AG04450 (cell line): Measurements from ENCODE around the gene GPR152. TPM values are rescaled to one million over a fixed set of nuclear protein-coding genes. Genes with fewer than 3 reads are reported as not detected.

Experiments
- CTCF ChIA-PET: fragments of 300-600, 350-600 bp; formaldehyde crosslinking; extraction: SDS; loops from one replicate; lab custom pipeline; 2022; ENCODE audit warnings: antibody characterized with exemption, inconsistent platforms; lab: Charles Lee
- POLR2A ChIA-PET: fragments of 350-600 bp; formaldehyde crosslinking; extraction: SDS; loops from one replicate; lab custom pipeline; 2021; ENCODE audit warnings: antibody characterized with exemption, inconsistent platforms; lab: Yijun Ruan, JAX
- DNase-seq: peaks from one replicate; pipeline ENCODE4 v3.0.0-alpha.2; 2011; ENCODE audit warnings: low read depth, low spot score
- H3K27ac ChIP-seq: one replicate; pipeline ENCODE4 v1.5.1; 2012; ENCODE audit warnings: low read depth, low read length, control low read depth
- H3K27me3 ChIP-seq: one replicate; pipeline ENCODE4 v1.6.0; 2012; ENCODE audit warnings: low read length; ENCODE audit not compliant: control insufficient read depth, insufficient read depth
- H3K4me3 ChIP-seq: 2 replicates; pipeline ENCODE4 v1.5.1; 2011; ENCODE audit warnings: mild to moderate bottlenecking, low read depth, low read length, control low read depth
- H3K9me3 ChIP-seq: 2 replicates; pipeline ENCODE4 v1.5.1; 2012; ENCODE audit warnings: low read length; ENCODE audit not compliant: control insufficient read depth, insufficient read depth
- polyA plus RNA-seq: library from polyadenylated mRNA; depleted of rRNA; stranded (reverse); fragments of >200 nt; gene quantifications from 2 replicates; pipeline ENCODE4 v1.2.3, GENCODE V29; 2011
- TF ChIP-seq, protein P1 (sequence below): IDR thresholded peaks from 2 replicates; pipeline ENCODE4 v1.5.1; 2011; ENCODE audit warnings: low read depth, low read length, control low read depth, inconsistent platforms

The GPR152 gene
- polyA plus RNA-seq, 1 experiment = not detected

DNA sequence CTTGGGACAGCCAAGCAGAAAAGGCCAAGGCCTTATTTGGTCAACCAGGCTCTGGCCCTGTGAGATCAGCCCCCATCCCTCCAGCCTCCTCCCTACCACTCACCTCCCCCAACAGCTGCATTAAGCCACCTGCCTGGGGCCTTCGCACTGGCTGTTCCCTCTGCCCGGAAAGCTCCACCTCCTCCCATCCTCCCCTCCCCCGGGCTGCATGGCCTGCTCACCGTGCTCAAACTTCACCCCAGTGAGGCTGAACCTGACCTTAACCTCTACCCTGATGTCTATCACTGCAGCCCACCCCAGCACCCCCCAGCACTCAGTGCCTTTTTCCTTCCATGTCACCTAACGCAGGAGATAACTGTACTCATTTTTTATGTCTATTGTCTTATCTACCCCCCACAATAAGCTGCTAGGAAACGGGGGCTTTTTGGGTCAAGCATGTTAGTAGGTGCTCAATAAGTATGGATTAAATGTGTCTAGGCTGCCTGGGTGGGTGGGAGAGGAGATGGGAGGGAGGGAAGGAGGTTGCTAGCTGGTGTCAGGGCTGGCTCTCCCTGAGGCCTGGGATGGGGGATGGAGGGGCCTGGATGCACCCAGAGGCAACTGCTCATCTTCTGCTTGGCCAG is 16.0 kb downstream of the GPR152 start:
- Histone ChIP-seq H3K9me3 (no peaks in the 10 kb centered on the region), H3K4me3 (no peak overlapping the region), H3K27me3 (no peaks in the 10 kb centered on the region), H3K27ac (no peak overlapping the region)
- ChIA-PET CTCF (interaction anchor here (0.7 to 1.8 kb wide), 2 partner anchors 21 to 85 kb away, joined by 4 to 5 read pairs; no protein-coding TSS in a partner anchor), POLR2A (no interaction called here)
- DNase-seq = no peak
- TF ChIP-seq, protein P1, sequence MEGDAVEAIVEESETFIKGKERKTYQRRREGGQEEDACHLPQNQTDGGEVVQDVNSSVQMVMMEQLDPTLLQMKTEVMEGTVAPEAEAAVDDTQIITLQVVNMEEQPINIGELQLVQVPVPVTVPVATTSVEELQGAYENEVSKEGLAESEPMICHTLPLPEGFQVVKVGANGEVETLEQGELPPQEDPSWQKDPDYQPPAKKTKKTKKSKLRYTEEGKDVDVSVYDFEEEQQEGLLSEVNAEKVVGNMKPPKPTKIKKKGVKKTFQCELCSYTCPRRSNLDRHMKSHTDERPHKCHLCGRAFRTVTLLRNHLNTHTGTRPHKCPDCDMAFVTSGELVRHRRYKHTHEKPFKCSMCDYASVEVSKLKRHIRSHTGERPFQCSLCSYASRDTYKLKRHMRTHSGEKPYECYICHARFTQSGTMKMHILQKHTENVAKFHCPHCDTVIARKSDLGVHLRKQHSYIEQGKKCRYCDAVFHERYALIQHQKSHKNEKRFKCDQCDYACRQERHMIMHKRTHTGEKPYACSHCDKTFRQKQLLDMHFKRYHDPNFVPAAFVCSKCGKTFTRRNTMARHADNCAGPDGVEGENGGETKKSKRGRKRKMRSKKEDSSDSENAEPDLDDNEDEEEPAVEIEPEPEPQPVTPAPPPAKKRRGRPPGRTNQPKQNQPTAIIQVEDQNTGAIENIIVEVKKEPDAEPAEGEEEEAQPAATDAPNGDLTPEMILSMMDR = no peak

DNA sequence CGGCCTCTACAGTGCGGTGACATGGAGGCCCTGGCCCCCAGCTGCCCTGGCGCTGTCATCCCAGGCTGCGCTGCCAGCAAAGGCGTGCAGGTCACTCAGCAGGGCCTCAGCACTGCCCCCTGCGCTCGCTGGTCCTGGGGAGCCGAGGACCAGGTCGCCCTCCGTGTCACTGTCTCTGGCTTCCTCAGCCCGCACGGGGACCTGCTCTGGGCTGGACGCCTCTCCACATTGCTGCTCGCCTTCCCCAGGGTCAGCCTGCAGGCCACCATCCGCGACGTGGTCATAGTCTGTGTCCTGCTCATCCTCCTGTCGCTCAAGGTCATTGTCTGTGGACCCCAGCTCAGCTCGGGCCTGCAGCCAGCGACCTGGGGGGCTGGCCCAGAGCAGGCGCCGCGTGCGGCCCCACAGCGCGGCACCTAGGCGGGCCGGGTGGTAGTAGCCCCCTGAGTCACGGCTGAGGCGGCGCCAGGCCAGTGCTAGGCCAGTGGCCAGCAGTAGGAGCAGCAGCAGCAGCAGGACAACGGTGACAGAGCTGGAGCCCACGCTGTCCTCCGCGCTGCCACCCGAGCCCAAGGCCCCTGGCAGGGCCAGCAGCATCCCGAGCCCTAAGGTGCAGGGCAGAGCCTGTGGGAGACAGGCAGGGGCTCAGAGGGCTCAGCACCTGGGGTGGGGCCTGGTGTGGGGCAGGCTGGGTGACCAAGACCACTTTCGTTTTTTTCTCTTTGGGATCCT is 16.6 kb downstream of the GPR152 start:
- no peak for DNase-seq
- Histone ChIP-seq H3K27me3 (no peaks in the 10 kb centered on the region), H3K9me3 (no peaks in the 10 kb centered on the region), H3K4me3 (no peak overlapping the region), H3K27ac (peak overlapping the region; percentile 21)
- ChIA-PET POLR2A (no interaction called here), CTCF (interaction anchor here (1.8 kb wide), 1 partner anchor 84 kb away, joined by 4 read pairs; no protein-coding TSS in a partner anchor)
- TF ChIP-seq, protein P1 = no peak

DNA sequence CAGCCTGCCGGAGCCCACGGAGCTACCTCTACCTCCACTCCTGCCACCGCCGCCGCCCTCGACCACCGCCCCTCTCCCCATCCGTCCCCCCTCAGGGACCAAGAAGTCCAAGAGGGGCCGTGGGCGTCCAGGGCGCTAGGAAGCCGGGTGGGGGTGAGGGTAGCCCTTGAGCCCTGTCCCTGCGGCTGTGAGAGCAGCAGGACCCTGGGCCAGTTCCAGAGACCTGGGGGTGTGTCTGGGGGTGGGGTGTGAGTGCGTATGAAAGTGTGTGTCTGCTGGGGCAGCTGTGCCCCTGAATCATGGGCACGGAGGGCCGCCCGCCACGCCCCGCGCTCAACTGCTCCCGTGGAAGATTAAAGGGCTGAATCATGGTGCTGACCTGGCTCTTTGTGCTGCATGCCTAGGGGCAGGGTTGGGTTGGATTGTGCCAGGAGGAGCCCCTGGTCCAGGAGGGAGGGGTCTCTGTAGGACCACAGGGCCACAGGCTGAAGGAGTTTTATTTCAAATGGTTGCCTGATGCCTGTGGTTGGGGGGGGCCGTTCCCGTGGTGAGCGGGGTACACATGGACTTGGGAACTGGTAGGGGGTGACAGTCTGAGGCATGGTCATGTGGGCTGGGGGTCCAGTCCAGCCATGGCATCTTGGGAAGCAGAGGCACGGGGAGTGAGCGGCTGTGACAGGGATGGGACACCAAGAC is 17.4 kb downstream of the GPR152 start:
- Histone ChIP-seq H3K27me3 (no peaks in the 10 kb centered on the region), H3K9me3 (no peaks in the 10 kb centered on the region), H3K27ac (peak overlapping the region; percentile 21), H3K4me3 (no peak overlapping the region)
- TF ChIP-seq, protein P1 = no peak
- POLR2A ChIA-PET = no interaction called here
- CTCF ChIA-PET = interaction anchor here (1.8 kb wide), 1 partner anchor 84 kb away, joined by 4 read pairs; no protein-coding TSS in a partner anchor
- no peak for DNase-seq

DNA sequence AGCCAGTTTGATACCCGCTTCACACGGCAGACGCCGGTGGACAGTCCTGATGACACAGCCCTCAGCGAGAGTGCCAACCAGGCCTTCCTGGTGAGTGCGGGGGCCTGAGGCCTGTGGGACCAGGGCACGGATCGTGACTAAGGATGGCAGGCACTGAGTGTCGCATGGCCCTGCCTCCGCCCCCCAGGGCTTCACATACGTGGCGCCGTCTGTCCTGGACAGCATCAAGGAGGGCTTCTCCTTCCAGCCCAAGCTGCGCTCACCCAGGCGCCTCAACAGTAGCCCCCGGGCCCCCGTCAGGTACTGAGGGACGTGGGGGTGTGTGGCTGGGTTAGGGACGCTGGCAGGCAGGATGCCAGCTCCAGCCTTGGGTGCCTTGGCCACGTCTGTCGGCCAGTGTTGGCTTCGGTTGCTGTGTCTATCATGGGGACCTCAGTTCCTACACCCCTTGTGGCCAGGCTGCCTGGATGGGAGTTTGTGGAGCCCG is 18.1 kb downstream of the GPR152 start:
- POLR2A ChIA-PET = no interaction called here
- TF ChIP-seq, protein P1 = no peak
- Histone ChIP-seq H3K4me3 (no peak overlapping the region), H3K27ac (no peak overlapping the region), H3K27me3 (no peaks in the 10 kb centered on the region), H3K9me3 (no peaks in the 10 kb centered on the region)
- CTCF ChIA-PET = no interaction called here
- DNase-seq = no peak
